SKM-1 (cell line): ENCODE data around the gene LDB2.

Experiments
- DNase-seq: peaks from one replicate; lab custom pipeline; 2025; ENCODE audit not compliant: unreplicated experiment; lab: John Stamatoyannopoulos, UW

Gene LDB2

GRCh38 chr4:16884673-16885460 lies 13.6 kb downstream of the LDB2 start:
- no peak for DNase-seq

- no peak for DNase-seq
These were observed 14.6 kb downstream of the LDB2 start for GRCh38 chr4:16883806-16884205.

- DNase-seq = no peak
These were observed 17.1 kb downstream of the LDB2 start for GRCh38 chr4:16881151-16881884.

- no peak for DNase-seq
These were observed 23.0 kb downstream of the LDB2 start for GRCh38 chr4:16875487-16875886.

GRCh38 chr4:16869594-16870245 lies 28.7 kb downstream of the LDB2 start:
- no peak for DNase-seq

GRCh38 chr4:16868674-16869073 lies 29.8 kb downstream of the LDB2 start:
- DNase-seq = no peak

- DNase-seq = no peak
These were observed 30.6 kb downstream of the LDB2 start for GRCh38 chr4:16867827-16868226.

- DNase-seq = no peak
These were observed 31.5 kb downstream of the LDB2 start for GRCh38 chr4:16866974-16867373.

GRCh38 chr4:16865897-16866283 lies 32.6 kb downstream of the LDB2 start:
- no peak for DNase-seq

- DNase-seq = no peak
These were observed 33.1 kb downstream of the LDB2 start for GRCh38 chr4:16865209-16865896.

- DNase-seq = no peak
These were observed 34.2 kb downstream of the LDB2 start for GRCh38 chr4:16864199-16864598.

- no peak for DNase-seq
These were observed 35.7 kb downstream of the LDB2 start for GRCh38 chr4:16862697-16863096.

GRCh38 chr4:16860516-16860915 lies 37.9 kb downstream of the LDB2 start:
- DNase-seq = no peak

GRCh38 chr4:16859031-16859430 lies 39.4 kb downstream of the LDB2 start:
- no peak for DNase-seq

- no peak for DNase-seq
These were observed 40.1 kb downstream of the LDB2 start for GRCh38 chr4:16858275-16858752.

- no peak for DNase-seq
These were observed 41.0 kb downstream of the LDB2 start for GRCh38 chr4:16857425-16857824.

- no peak for DNase-seq
These were observed 44.8 kb downstream of the LDB2 start for GRCh38 chr4:16853640-16854039.

GRCh38 chr4:16852644-16853043 lies 45.8 kb downstream of the LDB2 start:
- no peak for DNase-seq

GRCh38 chr4:16852228-16852627 lies 46.2 kb downstream of the LDB2 start:
- no peak for DNase-seq

- no peak for DNase-seq
These were observed 51.8 kb downstream of the LDB2 start for GRCh38 chr4:16846540-16847117.
